Astrocyte of the hippocampus (primary cell): ENCODE results near the gene STK39.
"Not testable (repeated sequence)": the region's sequence is repeated elsewhere in the genome, so short reads cannot be mapped to it uniquely, and the experiment has no call there.

Experiments used
- DNase-seq: peaks from one replicate; pipeline ENCODE4 v3.0.0; 2011; ENCODE audit warnings: low read depth, low spot score

STK39 gene

DNA sequence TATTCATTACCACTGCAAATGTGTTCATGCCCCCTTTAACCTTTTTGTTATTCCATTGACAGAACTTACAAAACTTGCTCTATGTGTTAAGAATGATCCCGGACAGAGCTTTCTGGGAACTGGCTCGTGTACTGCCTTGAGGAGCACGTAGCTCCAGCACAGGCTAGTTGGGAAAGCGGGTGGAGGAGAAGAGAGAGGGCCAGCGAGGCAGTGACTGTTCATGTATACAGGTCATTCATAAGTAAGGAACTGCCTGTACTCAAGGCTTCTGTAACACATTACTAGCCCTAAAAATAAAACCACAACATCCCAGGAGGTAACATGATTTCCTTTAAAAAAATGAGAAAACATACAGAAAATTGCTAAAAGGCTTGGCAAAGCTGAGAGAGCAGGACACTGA lies 109.0 kb downstream of the STK39 start:
- peak; percentile 58 for DNase-seq

DNA sequence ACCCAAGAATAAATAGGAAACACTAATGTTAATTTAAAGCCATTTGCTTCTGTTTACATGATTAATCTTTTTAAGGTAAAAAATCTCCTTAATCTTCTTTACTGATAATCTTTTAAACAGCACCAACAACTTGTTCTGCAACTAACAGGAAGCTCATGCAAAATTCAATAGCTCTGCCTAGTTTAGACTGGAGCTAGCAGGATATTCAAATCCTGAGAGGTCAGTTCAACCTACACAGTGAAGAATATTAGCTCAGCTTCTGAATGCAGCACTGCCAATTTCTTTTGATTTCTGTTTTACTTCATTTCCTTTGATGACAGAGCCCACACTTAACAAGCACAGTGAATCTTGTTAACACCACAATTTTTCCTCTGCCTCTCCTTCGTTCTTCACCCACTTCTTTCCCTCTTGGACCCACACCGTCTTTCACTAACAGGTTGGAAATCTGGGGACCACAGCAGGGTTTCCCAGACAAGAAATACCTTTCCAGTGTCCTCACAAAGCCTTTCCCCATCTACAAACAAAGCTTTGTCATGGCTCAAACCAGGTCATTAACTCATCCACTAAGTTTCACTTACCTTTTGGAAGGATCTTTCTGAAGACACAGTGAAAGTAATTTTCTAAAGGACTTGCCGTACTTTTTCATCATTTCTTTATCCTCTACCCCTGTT lies 109.8 kb downstream of the STK39 start:
- DNase-seq = peak; percentile 18

DNA sequence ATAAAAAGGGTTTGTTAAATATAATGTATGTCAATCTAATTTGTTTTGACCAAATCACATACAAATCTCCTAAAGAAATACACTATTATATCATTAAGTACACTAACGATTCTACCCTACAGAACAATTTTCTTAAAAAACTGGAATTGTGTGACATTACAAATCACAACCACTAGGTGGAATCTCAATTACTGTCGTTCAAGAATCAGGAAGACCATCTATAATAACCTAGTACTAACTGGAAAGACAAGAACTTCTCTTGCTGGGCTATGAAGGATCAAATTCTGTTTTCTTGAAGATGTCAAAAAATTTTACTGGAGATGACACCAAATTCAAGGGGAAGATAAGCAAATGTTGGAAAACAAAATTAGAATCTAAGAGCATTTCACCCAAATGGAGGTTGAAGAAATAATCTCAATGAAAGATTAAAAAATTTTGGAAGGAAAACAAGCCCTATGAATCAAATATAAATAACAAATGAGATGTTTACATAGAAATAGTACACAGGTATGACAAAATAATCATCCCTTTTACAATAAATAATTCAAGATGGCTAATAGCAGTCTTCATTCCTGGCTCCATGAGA lies 110.9 kb downstream of the STK39 start:
- peak; percentile 34 for DNase-seq

DNA sequence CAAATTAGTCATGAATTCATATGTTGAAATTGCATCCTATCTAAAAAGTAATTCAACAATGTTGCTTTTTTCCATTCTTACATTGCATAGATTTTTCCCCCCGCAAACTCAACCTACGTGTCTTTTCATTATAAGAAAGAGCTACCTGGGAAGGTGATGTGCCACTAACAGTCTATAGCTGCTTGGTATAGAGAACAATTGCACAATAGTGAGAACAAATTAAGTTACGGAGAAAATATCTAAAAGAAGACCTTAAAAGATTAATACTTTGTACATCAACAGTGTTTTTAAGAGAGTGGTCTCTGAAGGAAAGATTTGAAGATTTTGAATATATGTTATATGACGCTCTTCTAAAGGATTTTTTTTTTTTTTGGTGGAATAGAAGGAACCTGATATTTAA lies 111.8 kb downstream of the STK39 start:
- no peak for DNase-seq

DNA sequence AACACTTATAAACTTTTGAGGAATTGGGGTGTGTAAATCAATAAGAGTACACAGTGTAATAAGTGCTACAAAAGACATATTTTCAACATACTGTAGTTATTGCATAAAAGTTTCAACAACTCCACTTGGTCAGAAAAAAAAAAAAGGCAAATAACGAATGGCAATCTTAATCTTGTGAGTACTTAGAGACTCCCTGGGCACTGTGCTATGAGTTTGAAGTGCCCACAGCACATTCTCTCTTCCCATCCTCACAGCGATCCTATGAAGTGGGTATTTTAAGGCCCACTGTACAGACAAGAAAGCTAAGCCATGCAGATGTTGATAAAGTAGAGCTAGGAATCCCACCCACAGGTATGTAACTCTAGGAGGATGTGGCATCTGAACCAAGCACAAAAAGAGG lies 112.3 kb downstream of the STK39 start:
- DNase-seq = no peak

DNA sequence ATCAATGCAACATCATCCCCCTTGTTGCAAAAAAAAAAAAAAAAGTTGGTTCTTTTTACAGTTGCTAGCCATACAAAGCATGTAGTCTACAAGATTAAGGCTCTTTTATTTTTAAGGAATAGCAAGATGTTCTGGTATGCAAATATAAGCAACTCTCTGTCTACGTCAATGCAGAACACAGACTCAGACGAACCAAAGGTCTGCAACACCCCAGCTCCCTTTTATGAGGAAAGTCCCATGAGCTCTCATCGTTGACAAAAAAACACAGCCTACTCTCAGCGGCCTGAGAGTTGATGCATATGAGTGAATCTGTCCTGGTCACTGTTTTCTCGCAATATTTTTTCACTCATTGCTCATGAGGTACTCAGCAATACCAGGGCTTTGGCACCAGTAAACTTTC lies 112.9 kb downstream of the STK39 start:
- no peak for DNase-seq

DNA sequence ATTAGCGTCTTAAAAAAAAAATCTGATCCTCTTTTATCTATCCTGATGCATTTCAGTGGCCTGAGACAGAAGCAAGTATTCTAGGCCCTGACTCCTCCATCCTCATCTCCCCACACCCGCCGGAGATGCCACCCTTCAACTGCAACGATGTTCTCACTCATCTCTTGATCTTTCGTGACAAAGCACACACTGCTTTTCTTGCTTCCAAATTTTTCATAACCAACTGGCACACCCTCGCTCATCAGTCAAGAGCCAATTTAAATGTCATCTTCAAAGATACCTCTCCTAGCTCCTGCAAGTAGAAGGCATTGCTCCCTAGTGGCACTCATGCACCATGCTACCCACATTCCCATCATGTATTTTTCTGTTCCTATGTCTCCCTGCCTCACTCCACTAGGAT lies 115.0 kb downstream of the STK39 start:
- no peak for DNase-seq

DNA sequence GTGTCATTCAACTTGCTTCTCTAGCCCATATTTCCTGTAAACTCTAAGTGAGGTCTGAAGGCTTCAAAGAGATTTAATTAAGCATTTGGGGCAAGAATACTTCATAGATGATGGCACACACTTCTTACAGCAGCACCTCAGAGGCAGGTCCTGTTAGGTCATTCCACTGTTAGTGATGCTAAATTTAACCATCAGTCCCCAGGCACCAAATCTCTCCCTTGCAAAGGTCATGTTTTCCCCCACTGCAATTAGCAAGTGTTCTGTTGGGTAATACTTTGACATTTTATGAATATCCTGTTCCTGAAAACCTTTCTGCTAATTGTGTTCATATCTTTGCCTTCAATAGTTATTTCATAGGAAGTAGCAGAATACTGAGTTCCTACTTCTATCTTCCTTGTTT lies 117.0 kb downstream of the STK39 start:
- DNase-seq = no peak

DNA sequence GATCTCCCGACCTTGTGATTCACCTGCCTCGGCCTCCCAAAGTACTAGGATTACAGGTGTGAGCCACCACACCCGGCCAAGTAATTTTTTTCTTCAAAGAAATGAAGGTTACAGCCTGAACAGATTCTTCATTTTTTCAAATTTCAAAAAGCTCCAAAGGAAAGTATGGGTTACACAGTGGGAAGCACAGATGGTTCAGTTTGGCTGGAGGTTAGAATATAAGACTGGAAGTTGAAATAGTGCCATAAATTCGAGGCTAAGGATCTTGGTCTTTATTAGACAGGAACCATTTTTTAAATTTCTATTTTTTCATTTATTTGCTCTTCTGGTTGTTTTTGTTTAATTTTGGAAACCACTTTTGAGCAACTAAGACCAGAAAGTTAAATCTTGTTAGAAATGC lies 120.0 kb downstream of the STK39 start:
- DNase-seq = no peak

DNA sequence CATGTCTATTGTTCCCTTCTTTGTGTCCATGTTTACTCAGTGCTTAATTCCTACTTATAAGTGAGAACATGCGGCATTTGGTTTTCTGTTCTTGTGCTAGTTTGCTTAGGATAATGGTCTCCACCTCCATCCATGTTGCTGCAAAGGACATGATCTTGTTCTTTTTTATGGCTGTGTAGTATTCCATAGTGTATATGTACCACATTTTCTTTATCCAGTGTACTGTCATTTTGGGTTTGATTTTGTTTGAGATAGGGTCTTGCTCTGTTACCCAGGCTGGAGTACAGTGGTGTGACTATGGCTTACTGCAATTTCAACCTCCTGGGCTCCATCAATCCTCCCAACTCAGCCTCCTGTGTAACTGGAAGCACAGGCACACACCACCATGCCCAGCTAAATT lies 125.2 kb downstream of the STK39 start:
- DNase-seq = not testable (repeated sequence)

DNA sequence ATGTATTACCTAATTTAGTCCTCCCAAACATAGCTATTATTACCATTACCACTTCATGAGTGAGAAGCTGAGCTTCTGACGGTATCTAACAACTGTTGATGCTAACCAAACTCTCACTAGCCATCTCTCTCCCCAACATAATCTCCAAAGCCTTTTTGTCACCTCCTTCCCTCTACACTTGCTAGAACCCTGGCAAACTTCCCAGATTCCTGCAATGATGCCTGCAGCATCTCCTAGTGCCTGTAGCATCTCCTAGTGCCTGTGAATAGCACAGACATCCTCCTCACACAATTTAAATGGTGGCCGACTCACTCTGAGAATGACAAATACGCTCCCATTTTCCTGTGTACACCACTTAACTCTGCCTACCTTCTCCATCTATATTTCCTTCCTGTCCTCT lies 126.7 kb downstream of the STK39 start:
- peak; percentile 9 for DNase-seq

DNA sequence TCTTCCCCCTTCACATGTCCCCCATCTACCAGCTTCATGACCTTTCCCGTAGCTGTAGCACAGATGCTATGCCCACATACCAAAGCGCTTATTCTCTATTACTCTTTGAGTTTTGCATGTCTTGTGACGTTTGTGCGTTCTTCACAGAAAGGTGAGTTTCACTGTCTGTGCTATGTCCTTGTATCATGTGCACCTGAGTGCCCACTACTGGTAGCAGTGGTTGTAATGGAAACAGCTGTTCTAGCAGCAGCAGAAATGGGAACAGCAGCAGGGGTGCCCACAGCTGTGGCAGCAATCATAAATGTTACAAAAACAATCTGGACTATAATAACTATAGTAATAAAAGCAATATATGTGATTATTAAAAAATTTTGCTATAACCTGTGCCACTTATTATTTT lies 127.1 kb downstream of the STK39 start:
- DNase-seq = no peak

DNA sequence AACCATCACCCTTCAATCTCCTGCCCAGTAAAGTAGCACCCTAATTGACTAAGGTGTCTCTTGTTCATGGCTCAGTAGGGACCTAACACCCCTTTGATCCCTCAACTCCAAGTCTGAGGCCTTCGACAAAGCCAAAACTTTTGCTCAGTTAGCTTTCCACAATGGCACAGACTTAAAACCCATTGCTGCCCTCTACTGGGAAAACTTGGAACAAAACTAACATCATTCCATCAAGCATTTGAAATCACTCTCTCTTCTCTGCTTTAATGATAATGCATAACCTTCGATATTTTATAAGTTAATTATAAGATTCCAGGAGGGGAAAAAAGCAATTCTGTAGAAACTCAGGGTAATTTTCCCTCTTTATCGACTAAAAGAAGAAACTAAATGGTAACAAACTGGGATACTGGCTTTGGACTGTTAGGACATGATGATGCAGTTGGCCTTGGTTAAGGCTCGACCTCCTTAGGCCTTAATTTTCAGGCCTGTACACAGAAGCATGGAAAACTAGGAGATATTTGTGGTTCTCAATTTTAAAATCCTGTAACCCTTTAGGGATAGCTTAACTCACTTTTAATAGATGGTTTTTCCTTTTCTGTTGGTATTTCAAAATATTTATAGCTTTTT lies 127.8 kb downstream of the STK39 start:
- DNase-seq = peak; percentile 78

DNA sequence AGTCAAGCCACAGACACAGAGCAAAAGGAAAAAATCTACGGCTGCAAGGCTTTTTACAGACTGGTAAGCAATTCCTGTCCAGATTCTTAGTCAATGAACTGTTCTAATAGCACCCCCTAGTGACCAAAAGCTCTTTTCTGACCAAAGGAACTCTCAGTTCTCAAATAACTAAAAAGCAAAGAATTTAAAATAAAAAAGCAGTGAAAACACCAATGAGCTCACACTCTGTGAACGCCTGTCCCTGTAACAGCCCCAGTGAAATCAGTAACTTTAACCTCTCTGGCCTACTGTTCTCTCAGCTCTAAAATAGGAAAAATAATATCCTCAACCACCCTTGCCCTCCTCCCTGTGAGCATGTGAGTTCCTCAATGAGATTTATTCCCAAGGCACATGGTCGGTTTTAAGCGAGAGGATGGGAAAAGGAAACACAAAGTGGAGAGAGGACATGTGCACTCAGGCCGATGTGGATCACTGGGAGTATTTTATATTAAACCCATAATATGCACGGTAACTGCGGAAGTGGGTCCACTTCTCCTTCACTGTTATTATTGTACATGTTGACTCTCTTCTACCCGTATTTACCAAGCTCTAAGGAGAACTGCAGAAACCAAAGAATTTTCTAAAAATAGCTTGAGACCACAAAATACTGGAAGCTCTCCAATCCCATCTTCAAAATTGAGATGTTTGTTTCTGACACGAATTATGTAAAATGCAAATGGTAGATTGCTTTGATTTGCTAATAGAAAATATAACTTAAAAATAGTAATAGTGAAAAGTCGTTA lies 128.5 kb downstream of the STK39 start:
- DNase-seq = peak; percentile 88

DNA sequence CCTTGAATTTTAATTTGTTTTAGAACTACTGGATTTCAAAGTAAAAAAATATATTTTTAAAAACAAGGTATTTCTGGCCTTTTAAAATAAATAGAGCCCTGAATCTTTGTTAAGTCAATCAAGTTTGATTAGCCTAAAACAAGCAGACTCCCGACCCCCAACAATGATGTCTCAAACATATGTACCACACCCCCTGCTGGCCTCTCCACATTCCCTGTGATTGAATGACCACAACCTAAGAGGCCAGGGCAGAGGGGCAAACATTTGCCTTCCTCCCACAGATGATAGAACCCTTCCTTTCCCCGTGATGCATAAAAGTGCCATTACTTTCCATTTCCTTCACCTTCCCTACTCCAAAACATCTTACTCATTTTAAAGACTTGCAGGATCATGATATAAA lies 130.9 kb downstream of the STK39 start:
- DNase-seq = peak; percentile 13

DNA sequence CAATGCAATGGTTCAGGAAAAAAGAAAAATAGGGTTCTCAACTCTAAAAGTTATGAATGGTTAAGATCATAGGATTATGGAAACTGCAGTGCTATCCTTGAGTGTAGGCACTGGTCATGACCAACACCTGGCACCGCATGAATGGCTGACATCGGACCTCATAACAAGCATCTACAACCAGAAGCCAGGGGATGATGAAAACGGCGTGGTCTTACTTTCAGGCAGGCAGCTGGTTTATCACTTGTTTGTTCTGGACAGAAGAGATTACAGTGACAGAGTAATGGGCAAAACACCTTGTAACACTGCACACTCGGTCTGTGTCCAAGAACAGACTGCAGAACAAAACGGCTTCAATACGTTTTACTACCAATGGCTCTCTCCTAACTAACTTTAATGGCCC lies 132.8 kb downstream of the STK39 start:
- DNase-seq = no peak

DNA sequence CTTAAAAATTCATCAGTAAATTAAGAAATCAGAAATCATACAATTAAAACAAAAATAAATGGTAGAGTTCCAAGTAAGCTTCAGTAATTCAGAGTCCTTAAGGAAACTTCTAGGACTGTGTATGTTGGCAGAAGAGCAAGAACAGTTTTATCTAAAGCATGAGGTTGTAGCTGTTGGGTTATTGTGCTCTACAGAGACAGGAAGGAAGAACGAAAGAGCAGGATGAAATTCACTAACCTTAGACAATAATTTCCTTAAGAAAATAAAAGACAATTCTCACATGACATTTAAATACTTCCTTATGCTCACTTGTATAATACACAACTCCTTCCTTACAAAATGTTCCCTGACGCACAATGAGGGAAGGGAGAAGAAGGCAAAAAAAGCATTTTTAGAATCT lies 133.4 kb downstream of the STK39 start:
- no peak for DNase-seq

DNA sequence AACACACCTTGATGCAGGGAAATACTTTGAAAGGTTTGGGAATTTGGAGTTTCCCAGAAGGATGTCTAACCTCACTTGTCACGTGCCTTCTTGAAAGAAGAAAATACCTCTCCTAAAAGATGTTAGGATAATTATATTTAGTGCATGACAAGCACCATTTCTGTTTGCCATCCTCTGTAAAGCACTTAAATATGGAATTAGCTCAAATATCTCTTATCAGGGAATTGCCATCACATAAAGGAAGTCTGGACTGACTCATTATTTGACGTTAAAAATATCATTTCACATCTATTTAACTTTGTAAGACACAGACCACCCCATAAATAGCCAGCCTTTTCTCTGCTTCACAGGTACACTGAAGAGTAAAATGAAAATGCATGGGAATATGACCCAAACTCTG lies 140.1 kb downstream of the STK39 start:
- DNase-seq = no peak

DNA sequence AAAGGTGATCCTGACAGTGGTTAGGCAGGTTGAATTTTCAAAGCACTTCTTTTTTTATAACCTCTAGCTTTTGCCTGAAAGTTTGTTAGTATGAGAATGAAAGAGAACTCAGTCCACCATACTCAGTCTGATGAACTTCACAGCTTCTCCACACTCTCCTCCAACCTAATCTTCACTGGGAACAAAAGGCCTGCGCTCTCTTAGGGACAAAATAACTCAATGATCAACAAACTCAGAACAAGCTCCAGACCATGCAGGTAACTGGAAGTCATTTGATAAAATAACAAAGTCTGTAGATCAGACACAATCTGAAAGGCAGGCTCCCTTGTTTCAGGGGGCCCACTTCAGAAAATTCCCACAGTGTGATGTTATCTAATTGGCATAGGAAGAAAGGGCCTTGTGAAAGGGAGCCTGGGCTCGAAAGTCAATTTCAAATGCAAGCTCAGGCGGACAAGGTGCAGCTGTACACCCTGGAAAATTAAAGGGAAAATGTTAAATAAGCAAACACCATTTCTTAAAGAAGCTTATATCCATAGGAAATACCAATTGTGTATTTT lies 142.2 kb downstream of the STK39 start:
- DNase-seq = peak; percentile 2

DNA sequence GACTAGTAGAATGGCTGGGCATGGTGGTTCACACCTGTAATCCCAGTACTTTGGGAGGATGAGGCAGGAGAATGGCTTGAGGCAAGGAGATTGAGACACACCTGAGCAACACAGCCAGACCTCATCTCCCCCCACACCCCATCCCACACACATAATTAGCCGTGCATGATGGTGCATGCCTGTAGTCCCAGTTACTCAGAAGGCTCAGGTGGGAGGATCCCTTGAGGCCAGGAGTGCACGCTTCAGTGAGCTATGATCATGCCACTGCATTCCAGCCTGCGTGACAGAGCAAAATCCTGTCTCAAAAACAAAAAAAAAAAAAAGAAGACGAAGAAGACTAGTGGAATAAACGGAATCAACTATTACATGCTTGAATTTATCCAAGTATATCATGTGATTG lies 150.0 kb downstream of the STK39 start:
- DNase-seq = peak; percentile 18

DNA sequence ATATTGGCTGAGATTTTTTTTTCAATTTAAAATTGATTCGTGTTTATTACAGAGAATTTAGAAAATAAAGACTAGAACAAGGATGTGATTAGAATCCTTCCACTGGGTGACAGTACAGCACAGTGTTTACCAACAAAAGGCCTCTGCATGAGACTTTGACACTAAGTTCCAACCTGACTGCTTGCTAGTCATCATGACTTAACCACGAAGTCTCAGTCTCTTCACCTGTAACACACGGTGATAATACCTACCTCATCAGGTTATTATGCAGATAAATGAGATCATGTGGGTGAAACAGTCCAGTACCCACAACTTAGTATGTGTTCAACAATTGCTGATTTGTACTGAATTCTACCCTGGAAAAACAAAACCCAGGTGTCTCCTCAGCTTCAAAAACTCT lies 151.2 kb downstream of the STK39 start:
- DNase-seq = no peak

DNA sequence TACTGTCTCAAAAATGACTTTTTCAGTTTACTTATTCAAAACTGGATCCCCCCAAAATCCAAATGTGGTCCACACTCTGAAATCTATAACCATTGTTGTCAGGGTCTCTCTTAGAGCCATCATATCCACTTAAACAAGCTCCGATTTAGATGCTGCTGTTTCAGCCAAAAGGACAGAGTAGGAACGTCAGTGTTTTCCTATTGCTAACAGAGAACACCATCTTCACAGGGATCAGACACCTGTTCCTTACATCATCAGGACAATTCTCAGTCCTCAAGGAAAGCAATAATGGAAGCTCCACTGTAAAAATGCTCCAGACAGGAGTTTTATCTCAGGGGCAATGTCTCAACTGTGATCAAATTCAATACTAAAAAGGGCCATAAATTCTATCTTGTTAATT lies 155.4 kb downstream of the STK39 start:
- no peak for DNase-seq
